HepG2 (cell line): ENCODE data around the gene LAMB4.

Experiments used
- ATF7-NPFF ChIP-seq: sonication (generic); formaldehyde crosslinking; IDR thresholded peaks from 2 replicates; pipeline ENCODE4 v1.8.1; 2023; ENCODE audit warnings: mild to moderate bottlenecking, low read depth, missing genetic modification reagents, moderate library complexity
- ZFP41 ChIP-seq: sonication (generic); formaldehyde crosslinking; IDR thresholded peaks from 2 replicates; pipeline ENCODE4 v1.4.0; 2020; ENCODE audit warnings: mild to moderate bottlenecking, missing genetic modification reagents, borderline replicate concordance
- TF ChIP-seq, protein P1 (sequence below): sonication (generic); formaldehyde crosslinking; IDR thresholded peaks from 2 replicates; pipeline ENCODE4 v1.5.0; 2020; ENCODE audit warnings: mild to moderate bottlenecking, missing genetic modification reagents, moderate library complexity
- TF ChIP-seq, protein P2 (sequence below): IDR thresholded peaks from 2 replicates; pipeline ENCODE4 v1.6.1; 2012; ENCODE audit warnings: inconsistent platforms

DNA sequence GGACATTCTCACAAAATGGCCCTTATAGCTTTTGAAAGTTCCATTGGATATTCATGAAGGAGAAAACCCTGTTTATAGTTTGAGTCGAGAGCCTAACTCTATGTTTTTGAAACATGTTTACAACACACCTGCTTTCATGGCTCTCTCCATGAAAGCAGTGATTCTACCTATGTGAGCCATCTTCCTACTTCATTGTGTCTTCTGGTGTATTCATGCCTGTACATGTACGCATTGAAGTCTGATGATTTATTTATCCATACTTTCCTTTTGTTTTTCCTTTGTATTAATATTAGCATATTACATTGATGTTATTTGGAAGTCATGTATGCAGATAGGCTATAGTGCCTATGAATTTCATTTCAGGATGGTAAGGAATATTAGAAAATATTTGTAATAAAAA is 58.0 kb downstream of the LAMB4 start:
- TF ChIP-seq, protein P1, sequence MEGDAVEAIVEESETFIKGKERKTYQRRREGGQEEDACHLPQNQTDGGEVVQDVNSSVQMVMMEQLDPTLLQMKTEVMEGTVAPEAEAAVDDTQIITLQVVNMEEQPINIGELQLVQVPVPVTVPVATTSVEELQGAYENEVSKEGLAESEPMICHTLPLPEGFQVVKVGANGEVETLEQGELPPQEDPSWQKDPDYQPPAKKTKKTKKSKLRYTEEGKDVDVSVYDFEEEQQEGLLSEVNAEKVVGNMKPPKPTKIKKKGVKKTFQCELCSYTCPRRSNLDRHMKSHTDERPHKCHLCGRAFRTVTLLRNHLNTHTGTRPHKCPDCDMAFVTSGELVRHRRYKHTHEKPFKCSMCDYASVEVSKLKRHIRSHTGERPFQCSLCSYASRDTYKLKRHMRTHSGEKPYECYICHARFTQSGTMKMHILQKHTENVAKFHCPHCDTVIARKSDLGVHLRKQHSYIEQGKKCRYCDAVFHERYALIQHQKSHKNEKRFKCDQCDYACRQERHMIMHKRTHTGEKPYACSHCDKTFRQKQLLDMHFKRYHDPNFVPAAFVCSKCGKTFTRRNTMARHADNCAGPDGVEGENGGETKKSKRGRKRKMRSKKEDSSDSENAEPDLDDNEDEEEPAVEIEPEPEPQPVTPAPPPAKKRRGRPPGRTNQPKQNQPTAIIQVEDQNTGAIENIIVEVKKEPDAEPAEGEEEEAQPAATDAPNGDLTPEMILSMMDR (CRISPR knock-in tag) = no peak
- TF ChIP-seq ATF7-NPFF (CRISPR knock-in tag) (no peak), ZFP41 (no peak)
- TF ChIP-seq, protein P2, sequence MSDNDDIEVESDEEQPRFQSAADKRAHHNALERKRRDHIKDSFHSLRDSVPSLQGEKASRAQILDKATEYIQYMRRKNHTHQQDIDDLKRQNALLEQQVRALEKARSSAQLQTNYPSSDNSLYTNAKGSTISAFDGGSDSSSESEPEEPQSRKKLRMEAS = no peak
